WI38 (cell line): Measurements from ENCODE around the gene GLT8D2.
A peak's percentile ranks its signal among the peaks of the same experiment; 100 is the strongest.

Experiments used
- H3K4me3 ChIP-seq: 2 replicates; pipeline ENCODE4 v1.5.1; 2011; ENCODE audit warnings: low read depth, mild to moderate bottlenecking, control low read depth, low read length
- TF ChIP-seq, protein P1 (sequence below): IDR thresholded peaks from 2 replicates; pipeline ENCODE4 v1.5.1; 2012; ENCODE audit warnings: low read depth, mild to moderate bottlenecking, control low read depth, low read length

GLT8D2 gene

GRCh38 chr12:103958621-103959020 lies 91.4 kb downstream of the GLT8D2 start:
- TF ChIP-seq, protein P1, sequence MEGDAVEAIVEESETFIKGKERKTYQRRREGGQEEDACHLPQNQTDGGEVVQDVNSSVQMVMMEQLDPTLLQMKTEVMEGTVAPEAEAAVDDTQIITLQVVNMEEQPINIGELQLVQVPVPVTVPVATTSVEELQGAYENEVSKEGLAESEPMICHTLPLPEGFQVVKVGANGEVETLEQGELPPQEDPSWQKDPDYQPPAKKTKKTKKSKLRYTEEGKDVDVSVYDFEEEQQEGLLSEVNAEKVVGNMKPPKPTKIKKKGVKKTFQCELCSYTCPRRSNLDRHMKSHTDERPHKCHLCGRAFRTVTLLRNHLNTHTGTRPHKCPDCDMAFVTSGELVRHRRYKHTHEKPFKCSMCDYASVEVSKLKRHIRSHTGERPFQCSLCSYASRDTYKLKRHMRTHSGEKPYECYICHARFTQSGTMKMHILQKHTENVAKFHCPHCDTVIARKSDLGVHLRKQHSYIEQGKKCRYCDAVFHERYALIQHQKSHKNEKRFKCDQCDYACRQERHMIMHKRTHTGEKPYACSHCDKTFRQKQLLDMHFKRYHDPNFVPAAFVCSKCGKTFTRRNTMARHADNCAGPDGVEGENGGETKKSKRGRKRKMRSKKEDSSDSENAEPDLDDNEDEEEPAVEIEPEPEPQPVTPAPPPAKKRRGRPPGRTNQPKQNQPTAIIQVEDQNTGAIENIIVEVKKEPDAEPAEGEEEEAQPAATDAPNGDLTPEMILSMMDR: no peak
- H3K4me3 ChIP-seq: no peak overlapping the region

GRCh38 chr12:103957865-103958388 lies 92.1 kb downstream of the GLT8D2 start:
- no peak overlapping the region for H3K4me3 ChIP-seq
- TF ChIP-seq, protein P1: no peak

DNA sequence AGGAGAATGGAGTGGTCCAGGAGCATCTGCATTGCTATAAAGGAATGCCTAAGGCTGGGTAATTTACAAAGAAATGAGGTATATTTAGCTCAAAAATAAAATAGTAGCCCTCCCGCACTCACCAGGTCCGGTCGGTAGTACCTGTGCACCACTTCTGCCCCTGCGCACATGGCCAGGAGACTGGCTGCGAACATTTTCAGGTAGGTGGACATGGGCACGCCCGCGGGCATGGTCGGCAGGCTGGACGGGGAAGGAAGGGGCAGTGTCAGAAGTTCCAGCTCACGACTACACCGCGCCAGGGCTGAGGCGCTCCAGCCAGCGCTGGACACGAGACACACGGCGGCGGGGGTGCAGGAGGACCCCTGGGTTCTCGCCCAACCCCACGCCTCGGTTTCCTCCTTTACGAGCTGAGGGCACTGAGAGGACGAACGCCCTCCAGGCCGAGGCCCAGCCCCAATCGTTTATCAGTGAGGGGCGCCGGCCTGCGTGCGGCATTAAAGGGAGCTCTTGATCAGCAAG lies 93.4 kb downstream of the GLT8D2 start:
- peak overlapping the region; percentile 77 for H3K4me3 ChIP-seq
- TF ChIP-seq, protein P1: no peak

- H3K4me3 ChIP-seq: peak overlapping the region; percentile 77
- TF ChIP-seq, protein P1: no peak
Measured at GRCh38 chr12:103955811-103956508, 94.0 kb downstream of the GLT8D2 start.

DNA sequence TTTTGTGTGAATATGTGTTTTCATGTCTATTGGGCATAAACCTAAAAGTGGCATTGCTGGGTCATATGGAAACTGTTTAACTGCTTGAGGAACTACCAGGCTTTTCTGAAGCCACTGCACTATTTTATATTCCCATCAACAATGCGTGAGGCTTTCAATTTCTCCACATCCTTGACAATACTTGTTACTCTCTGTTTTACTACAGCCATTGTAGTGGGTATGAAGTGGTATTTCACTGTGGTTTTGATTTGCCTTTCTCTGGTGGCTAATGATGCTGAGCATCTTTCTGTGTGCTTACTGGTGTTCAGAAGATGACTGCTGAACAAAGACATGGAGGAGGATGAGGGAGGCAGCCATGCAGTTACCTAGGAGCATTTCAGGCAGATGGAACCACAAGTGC lies 97.5 kb downstream of the GLT8D2 start:
- TF ChIP-seq, protein P1: no peak
- H3K4me3 ChIP-seq: no peak overlapping the region

GRCh38 chr12:103948746-103949406 lies 101.1 kb downstream of the GLT8D2 start:
- TF ChIP-seq, protein P1: no peak
- no peak overlapping the region for H3K4me3 ChIP-seq
